Neuronal stem cell (in vitro differentiated cells): ENCODE results near the gene ZNF350.
"Not testable (repeated sequence)": the region's sequence is repeated elsewhere in the genome, so short reads cannot be mapped to it uniquely, and the experiment has no call there.

Source experiments
- DNase-seq: peaks from one replicate; pipeline ENCODE4 v3.0.0-alpha.2; 2013; ENCODE audit warnings: low spot score
- H2AFZ ChIP-seq: one replicate; pipeline ENCODE4 v1.6.1; 2013; ENCODE audit warnings: mild to moderate bottlenecking, low read length, inconsistent platforms
- H2AK5ac ChIP-seq: 2 replicates; pipeline ENCODE4 v1.6.1; 2013; ENCODE audit warnings: low read depth, mild to moderate bottlenecking, inconsistent platforms, low read length, moderate library complexity, mixed read lengths
- H2BK120ac ChIP-seq: 2 replicates; pipeline ENCODE4 v1.6.1; 2013; ENCODE audit warnings: low read depth, mild to moderate bottlenecking, inconsistent platforms, low read length, moderate library complexity, mixed read lengths
- H2BK12ac ChIP-seq: one replicate; pipeline ENCODE4 v1.6.1; 2013; ENCODE audit warnings: low read length, inconsistent platforms
- H2BK15ac ChIP-seq: 2 replicates; pipeline ENCODE4 v1.6.1; 2013; ENCODE audit warnings: mild to moderate bottlenecking, low read length, inconsistent platforms, mixed read lengths
- H2BK5ac ChIP-seq: one replicate; pipeline ENCODE4 v1.6.1; 2013; ENCODE audit warnings: inconsistent platforms, mild to moderate bottlenecking, low read length, moderate library complexity
- H3K14ac ChIP-seq: one replicate; pipeline ENCODE4 v1.6.1; 2013; ENCODE audit warnings: low read length, inconsistent platforms
- H3K18ac ChIP-seq: 2 replicates; pipeline ENCODE4 v1.6.1; 2013; ENCODE audit warnings: low read length, inconsistent platforms
- H3K23ac ChIP-seq: 2 replicates; pipeline ENCODE4 v1.6.1; 2013; ENCODE audit warnings: low read depth, mild to moderate bottlenecking, mixed read lengths, low read length, inconsistent platforms; ENCODE audit not compliant: poor library complexity
- H3K27ac ChIP-seq: replicated peaks from 3 replicates; pipeline ENCODE4 v1.5.1; 2013; ENCODE audit warnings: low read length, inconsistent platforms
- H3K27me3 ChIP-seq, 3 experiments: 2 replicates each; pipeline ENCODE4 v1.6.1; 2013; ENCODE audit warnings: low read length in 3 of 3, mild to moderate bottlenecking in 2 of 3, inconsistent platforms in 1 of 3, low read depth in 1 of 3, mixed read lengths in 1 of 3, moderate library complexity in 1 of 3; ENCODE audit not compliant: control insufficient read depth in 3 of 3, insufficient read depth in 3 of 3
- H3K36me3 ChIP-seq, 2 donors: replicated peaks in 1 of 2; 2 replicates each; pipeline ENCODE4 v1.6.1; 2013; ENCODE audit warnings: low read length in 2 of 2; ENCODE audit not compliant: control insufficient read depth in 2 of 2, insufficient read depth in 2 of 2
- H3K4ac ChIP-seq: 2 replicates; pipeline ENCODE4 v1.6.1; 2013; ENCODE audit warnings: inconsistent platforms, mild to moderate bottlenecking, low read length, moderate library complexity
- H3K4me1 ChIP-seq, 2 donors: 1 replicate in 1 of 2; 2 replicates in 1 of 2; pipeline ENCODE4 v1.6.1; 2013; ENCODE audit warnings: low read length in 2 of 2, low read depth in 1 of 2; ENCODE audit not compliant: control insufficient read depth in 2 of 2, insufficient read depth in 1 of 2
- H3K4me2 ChIP-seq: one replicate; pipeline ENCODE4 v1.6.1; 2013; ENCODE audit warnings: mild to moderate bottlenecking, low read length, inconsistent platforms; ENCODE audit not compliant: insufficient read depth, poor library complexity, severe bottlenecking
- H3K4me3 ChIP-seq, 2 donors: 2 replicates each; pipeline ENCODE4 v1.5.1; 2013; ENCODE audit warnings: low read length in 2 of 2, mild to moderate bottlenecking in 2 of 2, inconsistent platforms in 1 of 2, moderate library complexity in 1 of 2
- H3K79me1 ChIP-seq: one replicate; pipeline ENCODE4 v1.6.1; 2013; ENCODE audit warnings: low read depth, mild to moderate bottlenecking, inconsistent platforms, low read length, moderate library complexity
- H3K9ac ChIP-seq: one replicate; pipeline ENCODE4 v1.6.1; 2013; ENCODE audit warnings: mild to moderate bottlenecking, low read depth, low read length, inconsistent platforms; ENCODE audit not compliant: poor library complexity
- H3K9me3 ChIP-seq, 2 donors: replicated peaks in 1 of 2; 2 replicates each; pipeline versions ENCODE3 to v1.6.1; 2013; ENCODE audit warnings: low read length in 2 of 2, mild to moderate bottlenecking in 2 of 2, inconsistent platforms in 1 of 2, low read depth in 1 of 2, mixed read lengths in 1 of 2, moderate library complexity in 1 of 2; ENCODE audit not compliant: control insufficient read depth in 2 of 2, insufficient read depth in 1 of 2
- H4K8ac ChIP-seq: one replicate; pipeline ENCODE4 v1.6.1; 2013; ENCODE audit warnings: low read depth, mild to moderate bottlenecking, inconsistent platforms, low read length, moderate library complexity
- H4K91ac ChIP-seq: one replicate; pipeline ENCODE4 v1.6.1; 2013; ENCODE audit warnings: low read length, low read depth, mild to moderate bottlenecking, inconsistent platforms; ENCODE audit not compliant: poor library complexity
- WGBS, 2 donors: extraction: QIAGEN DNeasy Blood & Tissue Kit; methylation state at CpG; one replicate each; pipeline ENCODE4 v1.1.7; 2013; ENCODE audit warnings: missing lambda C conversion rate in 2 of 2, mixed read lengths in 1 of 2; ENCODE audit not compliant: insufficient read length in 2 of 2, insufficient replicate concordance in 1 of 2; ENCODE audit errors: extremely low coverage in 2 of 2; 5-methylcytosine and 5-hydroxymethylcytosine counted together

The ZNF350 gene

DNA sequence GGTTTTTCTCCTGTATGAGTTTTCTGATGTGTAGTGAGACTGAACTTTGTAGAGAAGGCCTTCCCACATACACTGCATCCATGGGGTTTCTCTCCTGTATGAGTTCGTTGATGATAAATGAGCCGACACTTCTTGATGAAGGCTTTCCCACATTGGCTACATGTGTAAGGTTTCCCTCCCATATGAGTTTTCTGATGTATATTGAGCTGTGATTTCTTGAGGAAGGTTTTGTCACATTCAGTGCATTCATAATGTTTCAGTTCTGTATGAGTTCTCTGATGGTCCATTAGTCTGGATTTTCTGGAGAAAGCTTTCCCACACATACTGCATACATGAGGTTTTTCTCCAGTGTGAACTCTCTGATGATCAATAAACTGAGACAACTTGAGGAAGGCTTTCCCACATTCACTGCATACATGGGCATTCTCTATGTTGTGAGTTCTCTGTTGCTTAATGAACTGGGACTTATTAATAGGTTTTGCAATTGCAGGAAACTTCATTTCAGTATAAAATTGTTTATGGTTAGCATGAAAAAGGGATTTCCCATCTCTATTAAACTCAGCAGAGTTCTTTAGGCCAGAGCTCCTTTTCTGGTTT, 7.5 kb upstream of the ZNF350 start:
- H3K4me2 ChIP-seq, result no peak overlapping the region
- no peak overlapping the region for H3K14ac ChIP-seq
- no peak overlapping the region for H2BK5ac ChIP-seq
- peaks cover 23 to 75% of the 10 kb centered on the region in 2 donors for H3K36me3 ChIP-seq
- H2BK120ac ChIP-seq, result no peak overlapping the region
- H3K4me3 ChIP-seq, result no peak overlapping the region
- H3K23ac ChIP-seq, result no peak overlapping the region
- no peak overlapping the region for H4K91ac ChIP-seq
- H3K18ac ChIP-seq, result no peak overlapping the region
- H2BK12ac ChIP-seq, result no peak overlapping the region
- H4K8ac ChIP-seq, result no peak overlapping the region
- no peak overlapping the region for H3K9ac ChIP-seq
- no peak overlapping the region for H2BK15ac ChIP-seq
- no peak overlapping the region for H3K27ac ChIP-seq
- H3K79me1 ChIP-seq, result no peaks in the 10 kb centered on the region
- H3K9me3 ChIP-seq, result peaks cover 29 to 92% of the 10 kb centered on the region in 2 donors
- WGBS, 2 donors, result no CpG with 5 or more reads among the region's 2 CpGs
- H3K27me3 ChIP-seq, result no peaks in the 10 kb centered on the region
- H2AFZ ChIP-seq, result no peak overlapping the region
- H3K4ac ChIP-seq, result no peak overlapping the region
- no peak overlapping the region for H2AK5ac ChIP-seq
- H3K4me1 ChIP-seq, result no peaks in the 10 kb centered on the region
- DNase-seq, result no peak

- Histone ChIP-seq H3K18ac (no peak overlapping the region), H3K36me3 (peaks cover 22 to 68% of the 10 kb centered on the region in 2 donors), H3K27ac (no peak overlapping the region), H3K4me1 (no peaks in the 10 kb centered on the region), H2AK5ac (no peak overlapping the region), H3K4me2 (no peak overlapping the region), H3K9ac (no peak overlapping the region), H3K23ac (no peak overlapping the region), H2BK120ac (no peak overlapping the region), H3K27me3 (no peaks in the 10 kb centered on the region), H4K8ac (no peak overlapping the region), H3K4me3 (no peak overlapping the region), H3K79me1 (no peaks in the 10 kb centered on the region), H4K91ac (no peak overlapping the region), H2BK5ac (no peak overlapping the region), H3K9me3 (peaks cover 31 to 90% of the 10 kb centered on the region in 2 donors), H2AFZ (no peak overlapping the region), H2BK12ac (no peak overlapping the region), H3K14ac (no peak overlapping the region), H3K4ac (no peak overlapping the region), H2BK15ac (no peak overlapping the region)
- DNase-seq, result no peak
- WGBS, 2 donors, result no CpG with 5 or more reads among the region's 10 CpGs
These were observed 6.8 kb upstream of the ZNF350 start for GRCh38 chr19:51993422-51993821.

DNA sequence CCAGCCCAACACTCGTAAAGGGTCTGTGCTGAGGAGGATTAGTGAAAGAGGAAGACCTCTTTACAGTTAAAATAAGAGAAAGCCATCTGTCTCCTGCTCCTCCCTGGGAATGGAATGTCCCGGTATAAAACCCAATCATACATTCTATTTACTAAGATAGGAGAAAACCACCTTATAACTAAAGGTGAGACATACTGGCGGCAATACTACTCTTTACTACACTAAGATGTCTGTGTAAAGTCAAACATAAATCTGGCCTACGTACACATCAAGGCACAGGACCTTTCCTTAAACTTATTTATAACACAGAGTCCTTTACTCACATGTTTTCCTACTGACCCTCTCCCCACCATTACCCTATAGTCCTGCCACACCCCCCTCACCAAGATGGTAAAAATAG, 3.3 kb downstream of the ZNF350 start:
- Histone ChIP-seq H2AK5ac (no peak overlapping the region), H3K9me3 (peaks cover 4 to 44% of the 10 kb centered on the region in 2 donors), H3K4me2 (no peak overlapping the region), H3K27ac (no peak overlapping the region), H4K91ac (no peak overlapping the region), H3K4me1 (peaks cover 0 to 3% of the 10 kb centered on the region in 2 donors), H3K27me3 (no peaks in the 10 kb centered on the region), H3K79me1 (peaks cover 5% of the 10 kb centered on the region), H3K36me3 (no peaks in the 10 kb centered on the region), H3K4ac (no peak overlapping the region), H4K8ac (no peak overlapping the region), H2BK120ac (no peak overlapping the region), H2BK12ac (no peak overlapping the region), H3K9ac (no peak overlapping the region), H3K4me3 (no peak overlapping the region), H3K23ac (no peak overlapping the region), H2AFZ (no peak overlapping the region), H3K18ac (no peak overlapping the region), H3K14ac (no peak overlapping the region), H2BK15ac (no peak overlapping the region), H2BK5ac (no peak overlapping the region)
- no CpG with 5 or more reads among the region's 4 CpGs for whole genome bisulfite sequencing, 2 donors
- DNase-seq, result no peak

DNA sequence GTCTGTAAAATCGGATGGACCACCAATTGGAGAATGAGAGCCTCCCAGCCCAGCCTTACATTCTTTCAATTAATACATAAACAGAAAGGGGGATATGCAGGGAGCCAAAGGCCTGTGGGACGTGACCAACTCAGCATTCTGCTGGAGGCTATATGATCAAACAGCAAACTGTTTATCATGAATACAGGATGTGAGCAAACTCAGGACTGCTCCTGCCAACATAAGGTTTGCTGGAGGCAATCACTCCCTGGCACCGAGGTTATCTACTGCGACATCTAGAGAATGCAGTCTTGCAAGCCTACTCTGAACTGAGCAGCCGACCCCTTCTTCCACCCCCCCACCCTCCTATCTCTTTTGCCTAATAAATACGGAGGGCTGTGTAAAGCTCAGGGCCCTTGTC, 5.7 kb downstream of the ZNF350 start:
- H3K9me3 ChIP-seq, result peaks cover 4 to 49% of the 10 kb centered on the region in 2 donors
- H2BK15ac ChIP-seq, H2AK5ac ChIP-seq, H3K4me2 ChIP-seq, H2BK12ac ChIP-seq, H2BK120ac ChIP-seq, H2AFZ ChIP-seq, H3K4me1 ChIP-seq, H3K18ac ChIP-seq, H3K27me3 ChIP-seq, H3K36me3 ChIP-seq, H3K23ac ChIP-seq, H3K4me3 ChIP-seq, H4K8ac ChIP-seq, H3K9ac ChIP-seq, H3K4ac ChIP-seq, H3K79me1 ChIP-seq, H4K91ac ChIP-seq, DNase-seq, H2BK5ac ChIP-seq, H3K27ac ChIP-seq, H3K14ac ChIP-seq: not testable (repeated sequence)
- no CpG with 5 or more reads among the region's 6 CpGs for WGBS, 2 donors
